ENCODE results near the gene POU2F2.
A peak's percentile ranks its signal among the peaks of the same experiment; 100 is the strongest.

The POU2F2 gene

GRCh38 chr19:42125536-42125935 lies 6.7 kb downstream of the POU2F2 start:
- no peak for DNase-seq (ENCODE audit: low spot score)

GRCh38 chr19:42124386-42124901 lies 7.8 kb downstream of the POU2F2 start:
- DNase-seq (ENCODE audit: low spot score), result no peak

- DNase-seq (ENCODE audit: low spot score), result no peak
Observed at GRCh38 chr19:42123765-42124164, 8.5 kb downstream of the POU2F2 start.

- no peak for DNase-seq (ENCODE audit: low spot score)
Observed at GRCh38 chr19:42122691-42123607, 9.3 kb downstream of the POU2F2 start.

- no peak for DNase-seq (ENCODE audit: low spot score)
Observed at GRCh38 chr19:42121656-42122069, 10.6 kb downstream of the POU2F2 start.

GRCh38 chr19:42121036-42121621 lies 11.1 kb downstream of the POU2F2 start:
- no peak for DNase-seq (ENCODE audit: low spot score)

GRCh38 chr19:42120276-42120980 lies 11.8 kb downstream of the POU2F2 start:
- DNase-seq (ENCODE audit: low spot score), result no peak

- DNase-seq (ENCODE audit: low spot score), result no peak
Observed at GRCh38 chr19:42117076-42117475, 15.2 kb downstream of the POU2F2 start.

- DNase-seq (ENCODE audit: low spot score), result no peak
Observed at GRCh38 chr19:42116308-42117075, 15.8 kb downstream of the POU2F2 start.

- no peak for DNase-seq (ENCODE audit: low spot score)
Observed at GRCh38 chr19:42115705-42116104, 16.5 kb downstream of the POU2F2 start.

GRCh38 chr19:42115219-42115618 lies 17.0 kb downstream of the POU2F2 start:
- DNase-seq (ENCODE audit: low spot score), result no peak

- DNase-seq (ENCODE audit: low spot score), result no peak
Observed at GRCh38 chr19:42114412-42114811, 17.8 kb downstream of the POU2F2 start.

- DNase-seq (ENCODE audit: low spot score), result peak; percentile 25
Observed at GRCh38 chr19:42113641-42114348, 18.5 kb downstream of the POU2F2 start.

- DNase-seq (ENCODE audit: low spot score), result no peak
Observed at GRCh38 chr19:42111811-42112210, 20.4 kb downstream of the POU2F2 start.

GRCh38 chr19:42111384-42111783 lies 20.9 kb downstream of the POU2F2 start:
- no peak for DNase-seq (ENCODE audit: low spot score)

GRCh38 chr19:42110658-42111057 lies 21.6 kb downstream of the POU2F2 start:
- no peak for DNase-seq (ENCODE audit: low spot score)

- DNase-seq (ENCODE audit: low spot score), result no peak
Observed at GRCh38 chr19:42109896-42110295, 22.4 kb downstream of the POU2F2 start.

GRCh38 chr19:42108527-42109389 lies 23.5 kb downstream of the POU2F2 start:
- peak; percentile 85 for DNase-seq (ENCODE audit: low spot score)

- DNase-seq (ENCODE audit: low spot score), result no peak
Observed at GRCh38 chr19:42105368-42105767, 26.9 kb downstream of the POU2F2 start.

GRCh38 chr19:42102877-42103276 lies 29.4 kb downstream of the POU2F2 start:
- DNase-seq (ENCODE audit: low spot score), result no peak
